Measurements from ENCODE around the gene ZNF281.

The ZNF281 gene

GRCh38 chr1:200392625-200393185 lies 17.1 kb downstream of the ZNF281 start:
- H3K4me1 ChIP-seq (ENCODE audit: control insufficient read depth in 1 of 2, insufficient read depth in 2 of 2, low read length in 2 of 2): no peaks in the 10 kb centered on the region
- no peaks in the 10 kb centered on the region for H3K79me2 ChIP-seq (ENCODE audit: control insufficient read depth, insufficient read depth, low read length, poor library complexity)
- no peak overlapping the region for H2BK12ac ChIP-seq (ENCODE audit: low read length)
- H3K36me3 ChIP-seq (ENCODE audit: control insufficient read depth in 1 of 2, insufficient read depth in 2 of 2, low read length in 2 of 2): no peaks in the 10 kb centered on the region
- H3K14ac ChIP-seq (ENCODE audit: low read length): no peak overlapping the region
- H3K4me2 ChIP-seq (ENCODE audit: low read length): no peak overlapping the region
- H3K9me3 ChIP-seq (ENCODE audit: insufficient read depth, low read depth, low read length): no peaks in the 10 kb centered on the region
- no CpG with 5 or more reads among the region's 7 CpGs for WGBS (ENCODE audit: extremely low coverage, insufficient coverage, insufficient read length)
- H2AK5ac ChIP-seq (ENCODE audit: low read length): no peak overlapping the region
- no peak overlapping the region for H4K8ac ChIP-seq (ENCODE audit: low read depth, low read length)
- H3K23ac ChIP-seq (ENCODE audit: low read length): no peak overlapping the region
- no peak overlapping the region for H3K27ac ChIP-seq (ENCODE audit: low read depth, low read length)
- no peak overlapping the region for H2BK5ac ChIP-seq (ENCODE audit: low read depth, low read length, poor library complexity)
- H4K91ac ChIP-seq (ENCODE audit: low read depth, low read length): no peak overlapping the region
- no peak overlapping the region for H3K18ac ChIP-seq (ENCODE audit: low read length)
- H4K12ac ChIP-seq (ENCODE audit: low read depth, low read length): no peak overlapping the region
- H2BK120ac ChIP-seq (ENCODE audit: insufficient read depth, low read length, poor library complexity): no peak overlapping the region
- H3K4me3 ChIP-seq (ENCODE audit: low read depth, low read length): no peak overlapping the region
- no peak overlapping the region for H2AFZ ChIP-seq (ENCODE audit: insufficient read depth, low read length, poor library complexity)
- no peak overlapping the region for H3K9ac ChIP-seq (ENCODE audit: low read length)
- DNase-seq: no peak
- no peak overlapping the region for H3K4ac ChIP-seq (ENCODE audit: low read depth, low read length)
- no peaks in the 10 kb centered on the region for H3K79me1 ChIP-seq (ENCODE audit: low read length)
- H3K27me3 ChIP-seq (ENCODE audit: insufficient read depth, low read length): no peaks in the 10 kb centered on the region

- WGBS (ENCODE audit: extremely low coverage, insufficient coverage, insufficient read length): no CpG with 5 or more reads among the region's 1 CpG
These were observed 18.1 kb downstream of the ZNF281 start for GRCh38 chr1:200391747-200392146.

GRCh38 chr1:200388791-200389190 lies 21.0 kb downstream of the ZNF281 start:
- no peak overlapping the region for H4K12ac ChIP-seq (ENCODE audit: low read depth, low read length)
- H3K9me3 ChIP-seq (ENCODE audit: insufficient read depth, low read depth, low read length): no peaks in the 10 kb centered on the region
- no peak overlapping the region for H3K14ac ChIP-seq (ENCODE audit: low read length)
- no peak overlapping the region for H4K8ac ChIP-seq (ENCODE audit: low read depth, low read length)
- no peak overlapping the region for H2BK120ac ChIP-seq (ENCODE audit: insufficient read depth, low read length, poor library complexity)
- H2AK5ac ChIP-seq (ENCODE audit: low read length): no peak overlapping the region
- H3K27me3 ChIP-seq (ENCODE audit: insufficient read depth, low read length): no peaks in the 10 kb centered on the region
- H3K4ac ChIP-seq (ENCODE audit: low read depth, low read length): no peak overlapping the region
- DNase-seq: peak in 1 of 2 donors; percentile 42
- H4K91ac ChIP-seq (ENCODE audit: low read depth, low read length): no peak overlapping the region
- no peaks in the 10 kb centered on the region for H3K79me1 ChIP-seq (ENCODE audit: low read length)
- H3K18ac ChIP-seq (ENCODE audit: low read length): no peak overlapping the region
- no peak overlapping the region for H3K4me3 ChIP-seq (ENCODE audit: low read depth, low read length)
- no peak overlapping the region for H3K4me2 ChIP-seq (ENCODE audit: low read length)
- WGBS (ENCODE audit: extremely low coverage, insufficient coverage, insufficient read length): no CpG with 5 or more reads among the region's 1 CpG
- H2BK12ac ChIP-seq (ENCODE audit: low read length): no peak overlapping the region
- no peak overlapping the region for H3K23ac ChIP-seq (ENCODE audit: low read length)
- no peak overlapping the region for H3K27ac ChIP-seq (ENCODE audit: low read depth, low read length)
- H2AFZ ChIP-seq (ENCODE audit: insufficient read depth, low read length, poor library complexity): no peak overlapping the region
- H3K79me2 ChIP-seq (ENCODE audit: control insufficient read depth, insufficient read depth, low read length, poor library complexity): no peaks in the 10 kb centered on the region
- no peak overlapping the region for H2BK5ac ChIP-seq (ENCODE audit: low read depth, low read length, poor library complexity)
- no peak overlapping the region for H3K9ac ChIP-seq (ENCODE audit: low read length)
- H3K36me3 ChIP-seq (ENCODE audit: control insufficient read depth in 1 of 2, insufficient read depth in 2 of 2, low read length in 2 of 2): no peaks in the 10 kb centered on the region
- H3K4me1 ChIP-seq (ENCODE audit: control insufficient read depth in 1 of 2, insufficient read depth in 2 of 2, low read length in 2 of 2): no peaks in the 10 kb centered on the region

More at GRCh38 chr1:200391747-200392146, 18.1 kb downstream of the ZNF281 start:
- no peak for DNase-seq
- Histone ChIP-seq H3K9me3 (ENCODE audit: insufficient read depth, low read depth, low read length) (no peaks in the 10 kb centered on the region), H3K36me3 (ENCODE audit: control insufficient read depth in 1 of 2, insufficient read depth in 2 of 2, low read length in 2 of 2) (no peaks in the 10 kb centered on the region), H3K4me1 (ENCODE audit: control insufficient read depth in 1 of 2, insufficient read depth in 2 of 2, low read length in 2 of 2) (no peaks in the 10 kb centered on the region), H2AFZ (ENCODE audit: insufficient read depth, low read length, poor library complexity) (no peak overlapping the region), H3K79me2 (ENCODE audit: control insufficient read depth, insufficient read depth, low read length, poor library complexity) (no peaks in the 10 kb centered on the region), H3K4me3 (ENCODE audit: low read depth, low read length) (no peak overlapping the region), H3K27ac (ENCODE audit: low read depth, low read length) (no peak overlapping the region), H3K9ac (ENCODE audit: low read length) (no peak overlapping the region), H3K14ac (ENCODE audit: low read length) (no peak overlapping the region), H2AK5ac (ENCODE audit: low read length) (no peak overlapping the region), H4K91ac (ENCODE audit: low read depth, low read length) (no peak overlapping the region), H3K79me1 (ENCODE audit: low read length) (no peaks in the 10 kb centered on the region), H3K4ac (ENCODE audit: low read depth, low read length) (no peak overlapping the region), H2BK5ac (ENCODE audit: low read depth, low read length, poor library complexity) (no peak overlapping the region), H3K23ac (ENCODE audit: low read length) (no peak overlapping the region), H3K18ac (ENCODE audit: low read length) (no peak overlapping the region), H4K12ac (ENCODE audit: low read depth, low read length) (no peak overlapping the region), H3K4me2 (ENCODE audit: low read length) (no peak overlapping the region), H2BK12ac (ENCODE audit: low read length) (no peak overlapping the region), H4K8ac (ENCODE audit: low read depth, low read length) (no peak overlapping the region), H3K27me3 (ENCODE audit: insufficient read depth, low read length) (no peaks in the 10 kb centered on the region), H2BK120ac (ENCODE audit: insufficient read depth, low read length, poor library complexity) (no peak overlapping the region)

GRCh38 chr1:200386416-200386815 lies 23.4 kb downstream of the ZNF281 start:
- H2AFZ ChIP-seq (ENCODE audit: insufficient read depth, low read length, poor library complexity): no peak overlapping the region
- H3K79me1 ChIP-seq (ENCODE audit: low read length): no peaks in the 10 kb centered on the region
- no peak overlapping the region for H3K9ac ChIP-seq (ENCODE audit: low read length)
- H3K4me1 ChIP-seq (ENCODE audit: control insufficient read depth in 1 of 2, insufficient read depth in 2 of 2, low read length in 2 of 2): no peaks in the 10 kb centered on the region
- DNase-seq: peak; percentile 66 to 84
- no peak overlapping the region for H2BK5ac ChIP-seq (ENCODE audit: low read depth, low read length, poor library complexity)
- no peaks in the 10 kb centered on the region for H3K36me3 ChIP-seq (ENCODE audit: control insufficient read depth in 1 of 2, insufficient read depth in 2 of 2, low read length in 2 of 2)
- no peak overlapping the region for H2BK12ac ChIP-seq (ENCODE audit: low read length)
- no peak overlapping the region for H3K27ac ChIP-seq (ENCODE audit: low read depth, low read length)
- no peak overlapping the region for H3K23ac ChIP-seq (ENCODE audit: low read length)
- H3K79me2 ChIP-seq (ENCODE audit: control insufficient read depth, insufficient read depth, low read length, poor library complexity): no peaks in the 10 kb centered on the region
- no peaks in the 10 kb centered on the region for H3K27me3 ChIP-seq (ENCODE audit: insufficient read depth, low read length)
- no peak overlapping the region for H4K91ac ChIP-seq (ENCODE audit: low read depth, low read length)
- H3K14ac ChIP-seq (ENCODE audit: low read length): no peak overlapping the region
- H2BK120ac ChIP-seq (ENCODE audit: insufficient read depth, low read length, poor library complexity): no peak overlapping the region
- no peak overlapping the region for H3K4ac ChIP-seq (ENCODE audit: low read depth, low read length)
- no CpG with 5 or more reads among the region's 4 CpGs for WGBS (ENCODE audit: extremely low coverage, insufficient coverage, insufficient read length)
- H3K18ac ChIP-seq (ENCODE audit: low read length): no peak overlapping the region
- H3K9me3 ChIP-seq (ENCODE audit: insufficient read depth, low read depth, low read length): no peaks in the 10 kb centered on the region
- no peak overlapping the region for H2AK5ac ChIP-seq (ENCODE audit: low read length)
- no peak overlapping the region for H3K4me2 ChIP-seq (ENCODE audit: low read length)
- H4K12ac ChIP-seq (ENCODE audit: low read depth, low read length): no peak overlapping the region
- no peak overlapping the region for H4K8ac ChIP-seq (ENCODE audit: low read depth, low read length)
- no peak overlapping the region for H3K4me3 ChIP-seq (ENCODE audit: low read depth, low read length)

All from trophoblast cell (in vitro differentiated cells and primary cell).